Measurements from ENCODE around the gene HK1. TPM values are rescaled to one million over a fixed set of nuclear protein-coding genes. Genes with fewer than 3 reads are reported as not detected.
A peak's percentile ranks its signal among the peaks of the same experiment; 100 is the strongest.

Gene HK1
- total RNA-seq, 1 experiment from 2014 or later = 98.8 TPM

DNA sequence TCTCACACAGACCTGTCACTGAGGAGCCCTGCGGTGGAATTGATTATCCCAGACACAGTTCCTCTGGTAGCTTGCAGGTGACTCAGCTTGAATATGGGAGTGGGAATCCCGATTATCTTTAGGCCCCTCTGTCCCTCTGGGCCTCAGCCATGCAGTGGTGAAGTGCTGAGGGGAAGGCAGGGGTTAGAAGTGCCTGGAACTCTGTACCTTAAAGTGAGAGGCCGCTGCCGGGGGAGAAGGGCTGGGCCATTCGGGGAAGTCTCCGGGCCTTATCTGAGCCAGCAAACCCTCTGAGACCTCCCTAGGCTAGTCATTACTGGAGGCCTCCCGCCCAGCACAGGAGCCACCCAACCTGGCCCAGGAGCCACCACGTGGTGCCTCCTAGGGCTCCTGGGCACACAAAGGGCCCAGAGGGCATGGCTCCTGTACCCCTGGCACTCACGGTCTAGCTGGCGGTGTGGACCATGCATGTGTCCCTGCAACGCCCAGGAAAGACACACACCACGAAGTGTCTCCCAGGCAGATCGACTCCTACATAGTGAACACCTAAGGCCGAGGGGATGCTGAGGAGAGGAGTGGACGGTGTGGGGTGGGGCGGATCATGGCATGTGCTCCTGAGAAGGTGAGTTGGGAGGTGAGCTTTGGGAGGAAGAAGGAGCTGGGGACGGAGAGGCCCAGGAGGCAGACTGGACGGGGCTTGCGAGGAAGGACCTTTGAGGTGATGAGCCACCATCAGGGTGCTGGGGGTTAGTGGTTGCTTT is 56.2 kb downstream of the HK1 start:
- Mint-ChIP-seq H3K36me3 (ENCODE audit: insufficient read depth in 1 of 3, low read depth in 3 of 3) (peaks cover 5 to 8% (median 7%) of the 10 kb centered on the region in 3 experiments; a peak in 6 of 7 replicates), H3K9me3 (no peaks in the 10 kb centered on the region), H3K4me1 (peaks cover 69 to 80% of the 10 kb centered on the region in 2 experiments), H3K4me3 (no peak overlapping the region), H3K27ac (peak overlapping the region; percentile 97 to 98 (median 98)), H3K27me3 (ENCODE audit: low read depth) (no peaks in the 10 kb centered on the region; the same call in 1 of the 2 replicates)
- H2BK20ac ChIP-seq (ENCODE audit: low read depth, low read length, poor library complexity, severe bottlenecking) = no peak overlapping the region
- H3K27me3 ChIP-seq (ENCODE audit: insufficient read depth, low read length) = no peaks in the 10 kb centered on the region
- H2BK15ac ChIP-seq (ENCODE audit: low read depth, low read length) = peak overlapping the region; percentile 70; the same call in 1 of the 2 replicates
- no peak overlapping the region for H4K5ac ChIP-seq (ENCODE audit: insufficient read length, low read depth, low read length)
- peaks cover 4% of the 10 kb centered on the region for H3K79me1 ChIP-seq (ENCODE audit: insufficient read depth, low read depth, low read length, poor library complexity, severe bottlenecking)
- H4K20me1 ChIP-seq (ENCODE audit: control insufficient read depth, insufficient read depth, insufficient read length) = no peaks in the 10 kb centered on the region
- H3K18ac ChIP-seq (ENCODE audit: insufficient read length, low read depth, low read length) = peak overlapping the region; percentile 55
- no peak overlapping the region for H2BK120ac ChIP-seq (ENCODE audit: low read depth, low read length, poor library complexity, severe bottlenecking)
- H3K23me2 ChIP-seq (ENCODE audit: insufficient read length, low read depth, low read length, poor library complexity, severe bottlenecking) = no peaks in the 10 kb centered on the region
- H3K4ac ChIP-seq (ENCODE audit: low read depth, low read length) = peak overlapping the region; percentile 36; the same call in 1 of the 2 replicates
- H3K4me2 ChIP-seq (ENCODE audit: insufficient read depth, insufficient read length, low read length) = no peak overlapping the region
- peaks cover 42% of the 10 kb centered on the region for H3K4me1 ChIP-seq (ENCODE audit: insufficient read depth, low read length)
- H3K9ac ChIP-seq (ENCODE audit: extremely low read depth, insufficient read length, low read length) = no peak overlapping the region
- H3T11ph ChIP-seq (ENCODE audit: low read length) = no peak overlapping the region
- peaks cover 69% of the 10 kb centered on the region for H3K79me2 ChIP-seq (ENCODE audit: insufficient read depth, low read length)
- peak; percentile 30 for DNase-seq
- no peak overlapping the region for H2AFZ ChIP-seq (ENCODE audit: low read length)
- no peak overlapping the region for H2AK5ac ChIP-seq (ENCODE audit: insufficient read length, low read length)
- H4K8ac ChIP-seq (replicated peaks; ENCODE audit: insufficient read length, low read depth, low read length) = no peak overlapping the region
- peak overlapping the region; percentile 1 for H2BK5ac ChIP-seq (ENCODE audit: insufficient read length, low read length)
- H3K56ac ChIP-seq (ENCODE audit: insufficient read length, low read depth, low read length) = no peak overlapping the region
- H3K27ac ChIP-seq (ENCODE audit: insufficient read length, low read depth, low read length) = no peak overlapping the region
- peak overlapping the region; percentile 43 for H4K91ac ChIP-seq (ENCODE audit: insufficient read length, low read depth, low read length)
- TF ChIP-seq, protein P1, sequence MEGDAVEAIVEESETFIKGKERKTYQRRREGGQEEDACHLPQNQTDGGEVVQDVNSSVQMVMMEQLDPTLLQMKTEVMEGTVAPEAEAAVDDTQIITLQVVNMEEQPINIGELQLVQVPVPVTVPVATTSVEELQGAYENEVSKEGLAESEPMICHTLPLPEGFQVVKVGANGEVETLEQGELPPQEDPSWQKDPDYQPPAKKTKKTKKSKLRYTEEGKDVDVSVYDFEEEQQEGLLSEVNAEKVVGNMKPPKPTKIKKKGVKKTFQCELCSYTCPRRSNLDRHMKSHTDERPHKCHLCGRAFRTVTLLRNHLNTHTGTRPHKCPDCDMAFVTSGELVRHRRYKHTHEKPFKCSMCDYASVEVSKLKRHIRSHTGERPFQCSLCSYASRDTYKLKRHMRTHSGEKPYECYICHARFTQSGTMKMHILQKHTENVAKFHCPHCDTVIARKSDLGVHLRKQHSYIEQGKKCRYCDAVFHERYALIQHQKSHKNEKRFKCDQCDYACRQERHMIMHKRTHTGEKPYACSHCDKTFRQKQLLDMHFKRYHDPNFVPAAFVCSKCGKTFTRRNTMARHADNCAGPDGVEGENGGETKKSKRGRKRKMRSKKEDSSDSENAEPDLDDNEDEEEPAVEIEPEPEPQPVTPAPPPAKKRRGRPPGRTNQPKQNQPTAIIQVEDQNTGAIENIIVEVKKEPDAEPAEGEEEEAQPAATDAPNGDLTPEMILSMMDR (conservative IDR thresholded peaks at IDR 0.05) = no peak
- H3K23ac ChIP-seq (ENCODE audit: insufficient read length, low read depth, low read length) = no peak overlapping the region
- WGBS (ENCODE audit: extremely low coverage, insufficient read length, low lambda C conversion rate) = no CpG with 5 or more reads among the region's 19 CpGs
- peak overlapping the region; percentile 21 for H3K14ac ChIP-seq (ENCODE audit: insufficient read depth, low read length)
- H3K9me3 ChIP-seq (ENCODE audit: control insufficient read depth, low read depth, low read length) = no peaks in the 10 kb centered on the region
- H2BK12ac ChIP-seq (ENCODE audit: insufficient read length, low read depth, low read length) = no peak overlapping the region

All from H9 (cell line).